ENCODE measurements around the gene PLAAT2.
"Not testable (repeated sequence)": the region's sequence is repeated elsewhere in the genome, so short reads cannot be mapped to it uniquely, and the experiment has no call there.

PLAAT2 gene

GRCh38 chr11:63537293-63538101 lies 25.7 kb downstream of the PLAAT2 start:
- H3K27me3 ChIP-seq (ENCODE audit: insufficient read depth, low read length), result no peaks in the 10 kb centered on the region
- peaks cover 11% of the 10 kb centered on the region; the same call in 1 of the 2 replicates for H3K4me1 ChIP-seq (ENCODE audit: insufficient read depth, low read length)
- no peak overlapping the region for H3K4me3 ChIP-seq (ENCODE audit: low read length)
- H3K36me3 ChIP-seq (ENCODE audit: insufficient read depth, low read depth, low read length), result no peaks in the 10 kb centered on the region
- H3K27ac ChIP-seq (ENCODE audit: low read length), result no peak overlapping the region
- no peaks in the 10 kb centered on the region for H3K9me3 ChIP-seq (ENCODE audit: insufficient read depth, low read depth, low read length)
- no peak overlapping the region for H3K9ac ChIP-seq (ENCODE audit: low read depth, low read length)

GRCh38 chr11:63536669-63537292 lies 26.4 kb downstream of the PLAAT2 start, which contains the start of gene PLAAT4:
PLAAT4 (plus strand) TSS chr11:63536808; CDS start chr11:63536869, 61 bp downstream.
- Histone ChIP-seq H3K4me3 (ENCODE audit: low read length) (no peak within 1 kb of the TSS), H3K4me1 (ENCODE audit: insufficient read depth, low read length) (peaks cover 15% of the 10 kb centered on the region), H3K36me3 (ENCODE audit: insufficient read depth, low read depth, low read length) (no peaks in the 10 kb centered on the region), H3K27ac (ENCODE audit: low read length) (no peak within 1 kb of the TSS), H3K9ac (ENCODE audit: low read depth, low read length) (no peak within 1 kb of the TSS), H3K27me3 (ENCODE audit: insufficient read depth, low read length) (no peaks in the 10 kb centered on the region), H3K9me3 (ENCODE audit: insufficient read depth, low read depth, low read length) (no peaks in the 10 kb centered on the region)

GRCh38 chr11:63535734-63536133 lies 27.4 kb downstream of the PLAAT2 start:
- no peaks in the 10 kb centered on the region for H3K36me3 ChIP-seq (ENCODE audit: insufficient read depth, low read depth, low read length)
- no peak overlapping the region for H3K4me3 ChIP-seq (ENCODE audit: low read length)
- H3K9ac ChIP-seq (ENCODE audit: low read depth, low read length), result no peak overlapping the region
- no peak overlapping the region for H3K27ac ChIP-seq (ENCODE audit: low read length)
- no peaks in the 10 kb centered on the region for H3K27me3 ChIP-seq (ENCODE audit: insufficient read depth, low read length)
- no peaks in the 10 kb centered on the region for H3K9me3 ChIP-seq (ENCODE audit: insufficient read depth, low read depth, low read length)
- peaks cover 23% of the 10 kb centered on the region for H3K4me1 ChIP-seq (ENCODE audit: insufficient read depth, low read length)

- Histone ChIP-seq H3K36me3 (ENCODE audit: insufficient read depth, low read depth, low read length) (no peaks in the 10 kb centered on the region), H3K4me3 (ENCODE audit: low read length) (no peak overlapping the region), H3K4me1 (ENCODE audit: insufficient read depth, low read length) (peaks cover 25% of the 10 kb centered on the region), H3K9me3 (ENCODE audit: insufficient read depth, low read depth, low read length) (no peaks in the 10 kb centered on the region), H3K9ac (ENCODE audit: low read depth, low read length) (no peak overlapping the region), H3K27me3 (ENCODE audit: insufficient read depth, low read length) (no peaks in the 10 kb centered on the region), H3K27ac (ENCODE audit: low read length) (no peak overlapping the region)
Measured at GRCh38 chr11:63534895-63535461, 28.2 kb downstream of the PLAAT2 start.

- H3K9ac ChIP-seq (ENCODE audit: low read depth, low read length), result no peak overlapping the region
- peaks cover 32% of the 10 kb centered on the region for H3K4me1 ChIP-seq (ENCODE audit: insufficient read depth, low read length)
- no peaks in the 10 kb centered on the region for H3K9me3 ChIP-seq (ENCODE audit: insufficient read depth, low read depth, low read length)
- no peak overlapping the region for H3K27ac ChIP-seq (ENCODE audit: low read length)
- no peak overlapping the region for H3K4me3 ChIP-seq (ENCODE audit: low read length)
- H3K36me3 ChIP-seq (ENCODE audit: insufficient read depth, low read depth, low read length), result no peaks in the 10 kb centered on the region
- no peaks in the 10 kb centered on the region for H3K27me3 ChIP-seq (ENCODE audit: insufficient read depth, low read length)
Measured at GRCh38 chr11:63534076-63534475, 29.1 kb downstream of the PLAAT2 start.

- Histone ChIP-seq H3K9me3 (ENCODE audit: insufficient read depth, low read depth, low read length) (no peaks in the 10 kb centered on the region), H3K4me1 (ENCODE audit: insufficient read depth, low read length) (peaks cover 36% of the 10 kb centered on the region), H3K27ac (ENCODE audit: low read length) (peak overlapping the region; percentile 13), H3K4me3 (ENCODE audit: low read length) (peak overlapping the region; percentile 46; the same call in 1 of the 2 replicates), H3K36me3 (ENCODE audit: insufficient read depth, low read depth, low read length) (no peaks in the 10 kb centered on the region), H3K9ac (ENCODE audit: low read depth, low read length) (0 out of 2 replicates have a peak overlapping the region, but pooled peaks have one; percentile 14), H3K27me3 (ENCODE audit: insufficient read depth, low read length) (no peaks in the 10 kb centered on the region)
Measured at GRCh38 chr11:63532799-63533475, 30.2 kb downstream of the PLAAT2 start.

- peaks cover 42% of the 10 kb centered on the region for H3K4me1 ChIP-seq (ENCODE audit: insufficient read depth, low read length)
- no peaks in the 10 kb centered on the region for H3K9me3 ChIP-seq (ENCODE audit: insufficient read depth, low read depth, low read length)
- peak overlapping the region; percentile 46 for H3K4me3 ChIP-seq (ENCODE audit: low read length)
- H3K36me3 ChIP-seq (ENCODE audit: insufficient read depth, low read depth, low read length), result no peaks in the 10 kb centered on the region
- H3K27me3 ChIP-seq (ENCODE audit: insufficient read depth, low read length), result no peaks in the 10 kb centered on the region
- H3K9ac ChIP-seq (ENCODE audit: low read depth, low read length), result peak overlapping the region; percentile 60
- H3K27ac ChIP-seq (ENCODE audit: low read length), result peak overlapping the region; percentile 45
Measured at GRCh38 chr11:63532117-63532516, 31.1 kb downstream of the PLAAT2 start.

- peak overlapping the region; percentile 45 for H3K27ac ChIP-seq (ENCODE audit: low read length)
- not testable (repeated sequence) for H3K9me3 ChIP-seq (ENCODE audit: insufficient read depth, low read depth, low read length); H3K27me3 ChIP-seq (ENCODE audit: insufficient read depth, low read length); H3K36me3 ChIP-seq (ENCODE audit: insufficient read depth, low read depth, low read length)
- H3K9ac ChIP-seq (ENCODE audit: low read depth, low read length), result peak overlapping the region; percentile 69
- peak overlapping the region; percentile 46 for H3K4me3 ChIP-seq (ENCODE audit: low read length)
- peaks cover 42% of the 10 kb centered on the region for H3K4me1 ChIP-seq (ENCODE audit: insufficient read depth, low read length)
Measured at GRCh38 chr11:63531074-63531792, 31.9 kb downstream of the PLAAT2 start.

GRCh38 chr11:63530021-63530420 lies 33.2 kb downstream of the PLAAT2 start:
- peak overlapping the region; percentile 81 for H3K27ac ChIP-seq (ENCODE audit: low read length)

GRCh38 chr11:63529373-63529772 lies 33.8 kb downstream of the PLAAT2 start:
- H3K4me1 ChIP-seq (ENCODE audit: insufficient read depth, low read length), result peaks cover 42% of the 10 kb centered on the region
- not testable (repeated sequence) for H3K9me3 ChIP-seq (ENCODE audit: insufficient read depth, low read depth, low read length); H3K27me3 ChIP-seq (ENCODE audit: insufficient read depth, low read length); H3K36me3 ChIP-seq (ENCODE audit: insufficient read depth, low read depth, low read length)
- H3K9ac ChIP-seq (ENCODE audit: low read depth, low read length), result peak overlapping the region; percentile 74
- peak overlapping the region; percentile 21 for H3K4me3 ChIP-seq (ENCODE audit: low read length)
- H3K27ac ChIP-seq (ENCODE audit: low read length), result peak overlapping the region; percentile 50

More at GRCh38 chr11:63530021-63530420, 33.2 kb downstream of the PLAAT2 start:
- peak overlapping the region; percentile 21; the same call in 1 of the 2 replicates for H3K4me3 ChIP-seq (ENCODE audit: low read length)
- peaks cover 42% of the 10 kb centered on the region for H3K4me1 ChIP-seq (ENCODE audit: insufficient read depth, low read length)
- no peaks in the 10 kb centered on the region for H3K27me3 ChIP-seq (ENCODE audit: insufficient read depth, low read length)
- H3K9me3 ChIP-seq (ENCODE audit: insufficient read depth, low read depth, low read length), result no peaks in the 10 kb centered on the region
- peak overlapping the region; percentile 74 for H3K9ac ChIP-seq (ENCODE audit: low read depth, low read length)
- no peaks in the 10 kb centered on the region for H3K36me3 ChIP-seq (ENCODE audit: insufficient read depth, low read depth, low read length)

GRCh38 chr11:63528729-63529278 lies 34.4 kb downstream of the PLAAT2 start:
- peaks cover 42% of the 10 kb centered on the region for H3K4me1 ChIP-seq (ENCODE audit: insufficient read depth, low read length)
- peak overlapping the region; percentile 50 for H3K27ac ChIP-seq (ENCODE audit: low read length)
- H3K4me3 ChIP-seq (ENCODE audit: low read length), result peak overlapping the region; percentile 20; the same call in 1 of the 2 replicates
- H3K9me3 ChIP-seq (ENCODE audit: insufficient read depth, low read depth, low read length); H3K36me3 ChIP-seq (ENCODE audit: insufficient read depth, low read depth, low read length); H3K27me3 ChIP-seq (ENCODE audit: insufficient read depth, low read length): not testable (repeated sequence)
- peak overlapping the region; percentile 74 for H3K9ac ChIP-seq (ENCODE audit: low read depth, low read length)
